Mucosa of descending colon (tissue), 3 donors: ENCODE data around the gene KCNG2. TPM values are rescaled to one million over a fixed set of nuclear protein-coding genes. Genes with fewer than 3 reads are reported as not detected.

Experiments
- ATAC-seq: fragments of 200-7000 bp; cut with Tn5 transposase; one replicate; pipeline ENCODE4 v1.9.1; 2020; ENCODE audit warnings: mild to moderate bottlenecking, moderate library complexity
- DNase-seq, 3 donors: peaks; one replicate each; pipeline ENCODE4 v3.0.0-alpha.2; 2020
- H3K36me3 ChIP-seq: fragments of 200-600 bp; one replicate; pipeline ENCODE4 v1.8.0; 2021; ENCODE audit warnings: low read depth, mild to moderate bottlenecking
- H3K4me1 ChIP-seq: fragments of 200-600 bp; one replicate; pipeline ENCODE4 v1.8.0; 2021; ENCODE audit warnings: low read depth, mild to moderate bottlenecking
- H3K4me3 ChIP-seq: fragments of 200-600 bp; one replicate; pipeline ENCODE4 v1.8.0; 2021; ENCODE audit warnings: mild to moderate bottlenecking
- H3K9me3 ChIP-seq: fragments of 200-600 bp; one replicate; pipeline ENCODE4 v1.8.0; 2021; ENCODE audit warnings: mild to moderate bottlenecking
- intact Hi-C, 2 donors: fragments of 100-400 bp; cut with DNase I in 1 of 2; cut with micrococcal nuclease in 1 of 2; formaldehyde crosslinking; loops; one replicate each; pipeline versions ENCODE4 v1.11.0 to v1.11.1; 2022; cut with DNase I, micrococcal nuclease
- total RNA-seq, 3 donors: library from RNA; stranded (reverse); fragmentation: NEBNext Ultra II Directional in 2 of 3; extraction: Animal tissue kit (Norgen Biotek cat#: 25700) in 2 of 3; gene quantifications; one replicate each; pipeline versions ENCODE4 v1.2.1 to v1.2.4, GENCODE V29; 2021 to 2023
- TF ChIP-seq, protein P1 (sequence below): fragments of 200-600 bp; IDR thresholded peaks from one replicate; pipeline ENCODE4 v1.8.0; 2022; ENCODE audit warnings: antibody characterized with exemption, mild to moderate bottlenecking
- donor health status: DM: no; HTN: no; CAD: no; lungs with moderate emphysema.
- donor health status: DM: no; HTN: no; CAD: no.
- donor health status: DM: no; HTN: yes; CAD: no.

Gene KCNG2
- total RNA-seq, 3 donors from 2014 or later: 0.19 TPM; not detected in 2

DNA sequence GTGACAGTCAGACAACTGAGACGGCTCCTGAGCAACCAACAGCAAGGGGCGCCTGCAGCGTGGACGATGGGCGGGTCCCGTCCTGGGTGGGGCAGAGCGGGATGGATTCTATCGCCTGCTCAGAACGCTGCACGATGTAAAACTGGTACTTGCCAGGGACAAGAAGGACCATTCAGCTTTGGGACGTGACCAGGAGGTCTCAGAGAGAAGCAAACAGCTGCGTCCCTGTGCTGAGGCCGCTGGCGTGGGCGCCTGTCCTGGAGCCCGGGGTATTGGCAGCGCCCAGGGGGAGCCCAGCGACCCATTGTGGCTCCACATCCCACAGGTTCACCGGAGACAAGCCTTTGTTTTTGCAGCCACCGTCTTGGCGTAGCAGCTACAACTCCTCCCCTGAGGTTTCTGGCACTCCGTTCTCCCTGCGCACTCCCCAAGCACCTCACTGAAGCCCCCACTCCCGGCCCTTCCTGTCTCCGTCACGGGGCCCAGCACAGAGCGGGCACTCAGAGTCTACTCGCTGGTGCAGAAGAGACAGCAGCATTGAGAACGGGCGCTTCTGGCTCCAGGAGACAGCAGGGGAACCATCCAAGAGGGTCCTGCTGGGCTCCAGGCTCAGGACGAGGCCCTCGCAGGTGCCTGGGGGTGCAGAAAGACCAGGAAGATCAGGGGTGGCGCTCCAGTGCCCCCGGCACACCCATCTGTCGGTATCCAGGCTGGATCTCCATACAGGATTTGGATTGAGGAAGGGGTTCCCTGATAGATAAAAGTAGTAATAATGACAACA, 22.1 kb upstream of the KCNG2 start:
- Histone ChIP-seq H3K4me1 (no peaks in the 10 kb centered on the region), H3K9me3 (no peaks in the 10 kb centered on the region), H3K36me3 (no peaks in the 10 kb centered on the region), H3K4me3 (no peak overlapping the region)
- intact Hi-C loops: no loop called here
- DNase-seq (peak in 1 of 3 donors; percentile 27), ATAC-seq (no peak)
- TF ChIP-seq, protein P1, sequence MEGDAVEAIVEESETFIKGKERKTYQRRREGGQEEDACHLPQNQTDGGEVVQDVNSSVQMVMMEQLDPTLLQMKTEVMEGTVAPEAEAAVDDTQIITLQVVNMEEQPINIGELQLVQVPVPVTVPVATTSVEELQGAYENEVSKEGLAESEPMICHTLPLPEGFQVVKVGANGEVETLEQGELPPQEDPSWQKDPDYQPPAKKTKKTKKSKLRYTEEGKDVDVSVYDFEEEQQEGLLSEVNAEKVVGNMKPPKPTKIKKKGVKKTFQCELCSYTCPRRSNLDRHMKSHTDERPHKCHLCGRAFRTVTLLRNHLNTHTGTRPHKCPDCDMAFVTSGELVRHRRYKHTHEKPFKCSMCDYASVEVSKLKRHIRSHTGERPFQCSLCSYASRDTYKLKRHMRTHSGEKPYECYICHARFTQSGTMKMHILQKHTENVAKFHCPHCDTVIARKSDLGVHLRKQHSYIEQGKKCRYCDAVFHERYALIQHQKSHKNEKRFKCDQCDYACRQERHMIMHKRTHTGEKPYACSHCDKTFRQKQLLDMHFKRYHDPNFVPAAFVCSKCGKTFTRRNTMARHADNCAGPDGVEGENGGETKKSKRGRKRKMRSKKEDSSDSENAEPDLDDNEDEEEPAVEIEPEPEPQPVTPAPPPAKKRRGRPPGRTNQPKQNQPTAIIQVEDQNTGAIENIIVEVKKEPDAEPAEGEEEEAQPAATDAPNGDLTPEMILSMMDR: no peak

DNA sequence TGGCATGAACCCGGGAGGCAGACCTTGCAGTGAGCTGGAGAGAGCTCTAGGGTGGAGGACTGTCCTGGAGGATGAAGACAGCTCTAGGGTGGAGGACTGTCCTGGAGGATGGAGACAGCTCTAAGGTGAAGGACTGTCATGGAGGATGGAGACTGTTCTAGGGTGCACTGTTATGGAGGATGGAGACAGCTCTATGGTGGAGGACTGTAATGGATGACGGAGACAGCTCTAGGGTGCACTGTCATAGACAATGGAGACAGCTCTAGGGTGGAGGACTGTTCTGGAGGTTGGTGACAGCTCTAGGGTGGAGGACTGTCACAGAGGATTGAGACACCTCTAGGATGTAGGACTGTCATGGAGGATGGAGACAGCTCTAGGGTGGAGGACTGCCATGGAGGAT, 21.1 kb upstream of the KCNG2 start:
- no peak overlapping the region for H3K4me3 ChIP-seq
- ATAC-seq: no peak
- no peaks in the 10 kb centered on the region for H3K4me1 ChIP-seq
- no peak for DNase-seq
- intact Hi-C loops: no loop called here
- H3K9me3 ChIP-seq: no peaks in the 10 kb centered on the region
- TF ChIP-seq, protein P1: no peak
- no peaks in the 10 kb centered on the region for H3K36me3 ChIP-seq

DNA sequence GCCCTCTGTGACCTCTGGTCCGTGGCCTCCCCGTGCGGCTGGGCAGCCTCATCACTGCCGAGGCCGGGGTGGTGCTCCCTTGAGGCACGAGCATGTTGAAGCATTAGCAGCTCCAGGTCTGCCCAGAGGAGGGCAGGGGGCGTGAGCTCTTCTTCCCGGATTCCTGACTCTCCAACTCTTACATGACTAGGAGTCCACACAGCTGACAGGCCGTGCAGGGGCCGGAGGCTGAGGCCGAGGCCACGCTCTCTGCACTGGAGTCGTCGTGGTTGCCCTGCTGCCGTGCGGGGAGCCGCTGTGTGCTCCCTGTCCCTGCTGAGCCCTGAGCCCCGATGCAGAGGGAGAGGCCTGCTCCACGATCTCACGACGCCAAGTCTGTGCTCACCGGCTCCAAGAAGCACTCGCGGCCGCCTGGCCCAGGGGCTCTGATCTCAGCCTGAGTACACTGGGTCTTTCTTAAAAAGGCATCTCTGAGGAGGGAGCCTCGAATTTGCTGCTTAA, 19.4 kb upstream of the KCNG2 start:
- H3K4me1 ChIP-seq: no peaks in the 10 kb centered on the region
- H3K4me3 ChIP-seq: no peak overlapping the region
- TF ChIP-seq, protein P1: no peak
- H3K9me3 ChIP-seq: no peaks in the 10 kb centered on the region
- DNase-seq: peak in 1 of 3 donors; percentile 41
- H3K36me3 ChIP-seq: no peaks in the 10 kb centered on the region
- intact Hi-C loops: no loop called here
- ATAC-seq: no peak

DNA sequence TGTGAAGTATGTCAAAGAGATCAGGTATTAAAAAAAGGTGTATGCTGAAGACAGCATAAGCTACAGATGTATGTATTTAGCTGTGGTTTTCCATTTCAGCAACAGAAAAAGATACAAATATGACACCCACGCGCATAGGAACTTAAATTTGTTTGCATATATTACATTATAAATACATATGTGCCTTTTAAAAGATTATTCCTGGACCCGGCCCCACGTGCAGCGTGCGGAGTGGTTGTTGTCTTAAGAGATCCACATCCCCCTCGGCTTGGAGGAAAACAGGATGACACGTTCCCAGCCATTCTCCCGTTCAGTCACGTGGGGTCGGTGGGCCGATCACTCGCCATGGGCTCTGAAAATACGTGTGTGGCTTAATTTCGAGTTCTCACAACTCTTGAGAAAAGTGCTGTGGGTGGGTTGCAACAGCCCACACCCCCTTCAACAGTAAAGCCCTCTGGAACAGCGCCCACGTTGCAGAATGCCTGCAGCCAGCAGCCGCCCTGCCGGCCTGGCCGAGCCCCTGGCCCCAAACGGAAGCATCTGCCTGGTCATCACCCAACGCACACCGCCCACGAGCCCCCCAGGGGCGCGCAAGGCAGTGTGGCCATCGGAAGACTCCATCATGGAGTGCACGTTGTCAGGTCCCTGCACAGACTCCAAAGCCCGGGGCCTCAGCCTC, 18.6 kb upstream of the KCNG2 start:
- intact Hi-C loops: no loop called here
- Histone ChIP-seq H3K4me3 (no peak overlapping the region), H3K36me3 (no peaks in the 10 kb centered on the region), H3K4me1 (no peaks in the 10 kb centered on the region), H3K9me3 (no peaks in the 10 kb centered on the region)
- no peak for DNase-seq
- TF ChIP-seq, protein P1: no peak
- no peak for ATAC-seq

DNA sequence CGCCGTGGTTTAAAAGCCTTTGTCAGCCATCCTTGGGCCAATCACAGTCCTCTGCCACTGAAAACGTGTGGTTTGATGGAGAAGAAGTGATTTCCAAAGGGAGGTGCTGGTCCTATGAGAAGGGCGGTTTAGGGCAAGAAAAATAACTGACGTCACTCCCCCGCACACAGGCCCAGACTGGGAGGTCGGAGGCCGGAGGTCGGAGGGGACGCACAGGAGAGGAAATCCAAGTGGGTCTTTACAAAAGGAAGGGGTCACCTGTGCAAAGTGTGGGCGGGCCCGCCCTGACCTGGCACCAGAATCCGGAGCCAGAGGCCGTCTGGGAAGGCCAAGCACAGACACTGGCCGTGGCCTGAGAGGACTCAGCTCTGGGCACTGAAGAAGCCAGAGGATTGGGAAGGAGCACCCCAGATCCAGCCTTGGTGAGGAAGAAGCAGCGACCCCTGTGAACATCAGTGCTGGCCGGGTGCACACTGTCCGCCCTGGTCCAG, 18.0 kb upstream of the KCNG2 start:
- Histone ChIP-seq H3K4me1 (no peaks in the 10 kb centered on the region), H3K36me3 (no peaks in the 10 kb centered on the region), H3K4me3 (no peak overlapping the region), H3K9me3 (no peaks in the 10 kb centered on the region)
- DNase-seq (no peak), ATAC-seq (no peak)
- intact Hi-C loops: no loop called here
- TF ChIP-seq, protein P1: no peak
